ENCODE results near the gene ATP5F1B.

ATP5F1B gene

GRCh38 chr12:56670836-56671235 is 25.1 kb upstream of the ATP5F1B start:
- Histone ChIP-seq H3K27ac (ENCODE audit: insufficient read depth in 1 of 2, low read depth in 1 of 2, low read length in 2 of 2, poor library complexity in 1 of 2, severe bottlenecking in 2 of 2) (no peak overlapping the region), H3K9me3 (ENCODE audit: control extremely low read depth in 1 of 5, control insufficient read depth in 4 of 5, insufficient read depth in 2 of 5, low read depth in 1 of 5, low read length in 4 of 5) (no peaks in the 10 kb centered on the region), H3K36me3 (ENCODE audit: control insufficient read depth in 4 of 4, insufficient read depth in 4 of 4, low read length in 3 of 4) (peaks cover 20 to 65% (median 45%) of the 10 kb centered on the region in 4 experiments), H3K27me3 (replicated peaks in 2 of 5; ENCODE audit: control insufficient read depth in 4 of 5, insufficient read depth in 5 of 5, low read length in 4 of 5) (no peaks in the 10 kb centered on the region), H3K4me3 (ENCODE audit: control insufficient read depth in 1 of 7, extremely low read depth in 1 of 7, insufficient read depth in 4 of 7, low read depth in 2 of 7, low read length in 6 of 7) (no peak overlapping the region), H3K4me1 (ENCODE audit: control extremely low read depth in 1 of 4, control insufficient read depth in 4 of 4, insufficient read depth in 4 of 4, low read length in 3 of 4) (no peaks in the 10 kb centered on the region)
- WGBS (ENCODE audit: insufficient coverage), result 98% methylated on average over 4 of the region's 4 CpGs
- POLR2A ChIA-PET, result interaction anchor here (0.9 kb wide), 1 partner anchor 8 kb away, joined by 3 read pairs; no protein-coding TSS in a partner anchor
- CTCF ChIA-PET, result interaction anchor here (0.8 to 1.6 kb wide), 4 partner anchors 12 to 61 kb away, joined by 3 to 6 read pairs (median 4); no protein-coding TSS in a partner anchor
- DNase-seq, result no peak

DNA sequence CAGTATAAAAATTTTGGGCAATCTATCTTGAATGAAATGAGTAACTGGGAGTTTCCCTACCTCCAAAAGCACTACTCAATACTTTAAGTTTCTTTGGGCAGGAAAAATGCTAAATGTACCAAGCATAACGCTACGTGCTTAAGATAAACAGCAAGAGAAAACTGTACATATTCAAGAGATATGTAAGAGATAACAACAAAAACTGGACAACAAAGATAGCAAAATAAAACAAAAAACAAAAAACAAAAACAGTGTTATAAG is 22.3 kb upstream of the ATP5F1B start:
- CTCF ChIA-PET, result no interaction called here
- WGBS (ENCODE audit: insufficient coverage), result no CpG with 5 or more reads among the region's 2 CpGs
- no peak overlapping the region for H3K27ac ChIP-seq (ENCODE audit: insufficient read depth in 1 of 2, low read depth in 1 of 2, low read length in 2 of 2, poor library complexity in 1 of 2, severe bottlenecking in 2 of 2)
- peaks cover 28 to 81% (median 56%) of the 10 kb centered on the region in 4 experiments for H3K36me3 ChIP-seq (ENCODE audit: control insufficient read depth in 4 of 4, insufficient read depth in 4 of 4, low read length in 3 of 4)
- H3K4me3 ChIP-seq (ENCODE audit: control insufficient read depth in 1 of 7, extremely low read depth in 1 of 7, insufficient read depth in 4 of 7, low read depth in 2 of 7, low read length in 6 of 7), result no peak overlapping the region
- no peaks in the 10 kb centered on the region for H3K9me3 ChIP-seq (ENCODE audit: control extremely low read depth in 1 of 5, control insufficient read depth in 4 of 5, insufficient read depth in 2 of 5, low read depth in 1 of 5, low read length in 4 of 5)
- H3K27me3 ChIP-seq (replicated peaks in 2 of 5; ENCODE audit: control insufficient read depth in 4 of 5, insufficient read depth in 5 of 5, low read length in 4 of 5), result no peaks in the 10 kb centered on the region
- POLR2A ChIA-PET, result interaction anchor here (0.6 kb wide), 1 partner anchor 43 kb away, joined by 7 read pairs; no protein-coding TSS in a partner anchor
- no peak for DNase-seq
- H3K4me1 ChIP-seq (ENCODE audit: control extremely low read depth in 1 of 4, control insufficient read depth in 4 of 4, insufficient read depth in 4 of 4, low read length in 3 of 4), result no peaks in the 10 kb centered on the region

- WGBS (ENCODE audit: insufficient coverage), result 97% methylated on average over 12 of the region's 13 CpGs
- H3K36me3 ChIP-seq (ENCODE audit: control insufficient read depth in 4 of 4, insufficient read depth in 4 of 4, low read length in 3 of 4), result peaks cover 8 to 38% (median 27%) of the 10 kb centered on the region in 4 experiments
Measured at GRCh38 chr12:56661979-56662638, 16.3 kb upstream of the ATP5F1B start.

GRCh38 chr12:56661560-56661959 is 15.8 kb upstream of the ATP5F1B start:
- ChIA-PET POLR2A (interaction anchor here (0.7 to 1.2 kb wide), 4 partner anchors 16 to 374 kb away, joined by 3 to 4 read pairs (median 3); partner anchors contain the start of gene ATP5F1B), CTCF (interaction anchor here (0.9 to 1.3 kb wide), 4 partner anchors 10 to 25 kb away, joined by 3 to 4 read pairs (median 4); no protein-coding TSS in a partner anchor)
- Histone ChIP-seq H3K4me1 (ENCODE audit: control extremely low read depth in 1 of 4, control insufficient read depth in 4 of 4, insufficient read depth in 4 of 4, low read length in 3 of 4) (no peaks in the 10 kb centered on the region), H3K4me3 (ENCODE audit: control insufficient read depth in 1 of 7, extremely low read depth in 1 of 7, insufficient read depth in 4 of 7, low read depth in 2 of 7, low read length in 6 of 7) (no peak overlapping the region), H3K36me3 (ENCODE audit: control insufficient read depth in 4 of 4, insufficient read depth in 4 of 4, low read length in 3 of 4) (peaks cover 8 to 33% (median 22%) of the 10 kb centered on the region in 4 experiments), H3K9me3 (ENCODE audit: control extremely low read depth in 1 of 5, control insufficient read depth in 4 of 5, insufficient read depth in 2 of 5, low read depth in 1 of 5, low read length in 4 of 5) (no peaks in the 10 kb centered on the region), H3K27me3 (replicated peaks in 2 of 5; ENCODE audit: control insufficient read depth in 4 of 5, insufficient read depth in 5 of 5, low read length in 4 of 5) (no peaks in the 10 kb centered on the region), H3K27ac (ENCODE audit: insufficient read depth in 1 of 2, low read depth in 1 of 2, low read length in 2 of 2, poor library complexity in 1 of 2, severe bottlenecking in 2 of 2) (no peak overlapping the region)
- 88% methylated on average over 6 of the region's 7 CpGs for WGBS (ENCODE audit: insufficient coverage)
- no peak for DNase-seq

More at GRCh38 chr12:56661979-56662638, 16.3 kb upstream of the ATP5F1B start:
- Histone ChIP-seq H3K27ac (ENCODE audit: insufficient read depth in 1 of 2, low read depth in 1 of 2, low read length in 2 of 2, poor library complexity in 1 of 2, severe bottlenecking in 2 of 2) (no peak overlapping the region), H3K4me3 (ENCODE audit: control insufficient read depth in 1 of 7, extremely low read depth in 1 of 7, insufficient read depth in 4 of 7, low read depth in 2 of 7, low read length in 6 of 7) (no peak overlapping the region), H3K4me1 (ENCODE audit: control extremely low read depth in 1 of 4, control insufficient read depth in 4 of 4, insufficient read depth in 4 of 4, low read length in 3 of 4) (no peaks in the 10 kb centered on the region), H3K9me3 (ENCODE audit: control extremely low read depth in 1 of 5, control insufficient read depth in 4 of 5, insufficient read depth in 2 of 5, low read depth in 1 of 5, low read length in 4 of 5) (no peaks in the 10 kb centered on the region), H3K27me3 (replicated peaks in 2 of 5; ENCODE audit: control insufficient read depth in 4 of 5, insufficient read depth in 5 of 5, low read length in 4 of 5) (no peaks in the 10 kb centered on the region)
- CTCF ChIA-PET, result interaction anchor here (0.6 to 1.3 kb wide), 5 partner anchors 10 to 29 kb away, joined by 3 to 4 read pairs (median 4); no protein-coding TSS in a partner anchor
- POLR2A ChIA-PET, result interaction anchor here (0.7 to 1.2 kb wide), 2 partner anchors 16 to 18 kb away, joined by 3 read pairs; partner anchors contain the start of gene ATP5F1B
- DNase-seq, result no peak

- ChIA-PET POLR2A (no interaction called here), CTCF (interaction anchor here (0.7 to 2.2 kb wide), 4 partner anchors 9 to 22 kb away, joined by 3 to 9 read pairs (median 4); no protein-coding TSS in a partner anchor)
Measured at GRCh38 chr12:56658921-56659320, 13.1 kb upstream of the ATP5F1B start.

GRCh38 chr12:56657416-56658379 is 11.9 kb upstream of the ATP5F1B start:
- WGBS (ENCODE audit: insufficient coverage), result 100% methylated on average over 3 of the region's 7 CpGs
- H3K27ac ChIP-seq (ENCODE audit: insufficient read depth in 1 of 2, low read depth in 1 of 2, low read length in 2 of 2, poor library complexity in 1 of 2, severe bottlenecking in 2 of 2), result no peak overlapping the region
- H3K36me3 ChIP-seq (ENCODE audit: control insufficient read depth in 4 of 4, insufficient read depth in 4 of 4, low read length in 3 of 4), result peaks cover 0 to 1% (median 0%) of the 10 kb centered on the region in 4 experiments
- ChIA-PET CTCF (interaction anchor here (1.1 to 2.2 kb wide), 3 partner anchors 9 to 21 kb away, joined by 3 to 9 read pairs (median 5); no protein-coding TSS in a partner anchor), POLR2A (no interaction called here)
- no peak for DNase-seq
- H3K4me3 ChIP-seq (ENCODE audit: control insufficient read depth in 1 of 7, extremely low read depth in 1 of 7, insufficient read depth in 4 of 7, low read depth in 2 of 7, low read length in 6 of 7), result no peak overlapping the region
- H3K27me3 ChIP-seq (replicated peaks in 2 of 5; ENCODE audit: control insufficient read depth in 4 of 5, insufficient read depth in 5 of 5, low read length in 4 of 5), result no peaks in the 10 kb centered on the region
- no peaks in the 10 kb centered on the region for H3K4me1 ChIP-seq (ENCODE audit: control extremely low read depth in 1 of 4, control insufficient read depth in 4 of 4, insufficient read depth in 4 of 4, low read length in 3 of 4)
- H3K9me3 ChIP-seq (ENCODE audit: control extremely low read depth in 1 of 5, control insufficient read depth in 4 of 5, insufficient read depth in 2 of 5, low read depth in 1 of 5, low read length in 4 of 5), result peaks cover 0 to 7% (median 4%) of the 10 kb centered on the region in 5 experiments

More at GRCh38 chr12:56658921-56659320, 13.1 kb upstream of the ATP5F1B start:
- Histone ChIP-seq H3K27ac (ENCODE audit: insufficient read depth in 1 of 2, low read depth in 1 of 2, low read length in 2 of 2, poor library complexity in 1 of 2, severe bottlenecking in 2 of 2) (no peak overlapping the region), H3K9me3 (ENCODE audit: control extremely low read depth in 1 of 5, control insufficient read depth in 4 of 5, insufficient read depth in 2 of 5, low read depth in 1 of 5, low read length in 4 of 5) (peaks cover 0 to 6% (median 0%) of the 10 kb centered on the region in 5 experiments), H3K4me1 (ENCODE audit: control extremely low read depth in 1 of 4, control insufficient read depth in 4 of 4, insufficient read depth in 4 of 4, low read length in 3 of 4) (no peaks in the 10 kb centered on the region), H3K27me3 (replicated peaks in 2 of 5; ENCODE audit: control insufficient read depth in 4 of 5, insufficient read depth in 5 of 5, low read length in 4 of 5) (no peaks in the 10 kb centered on the region), H3K36me3 (ENCODE audit: control insufficient read depth in 4 of 4, insufficient read depth in 4 of 4, low read length in 3 of 4) (peaks cover 1 to 9% (median 6%) of the 10 kb centered on the region in 4 experiments), H3K4me3 (ENCODE audit: control insufficient read depth in 1 of 7, extremely low read depth in 1 of 7, insufficient read depth in 4 of 7, low read depth in 2 of 7, low read length in 6 of 7) (no peak overlapping the region)
- DNase-seq, result peak in 2 of 3 donors; percentile 35 to 37
- WGBS (ENCODE audit: insufficient coverage), result 75% methylated on average over 1 of the region's 1 CpG
